ENCODE results near the gene RPS29.

Gene RPS29

GRCh38 chr14:49550286-49551184, 35.6 kb downstream of the RPS29 start:
- DNase-seq (ENCODE audit: low read depth), result no peak

- DNase-seq (ENCODE audit: low read depth), result no peak
Measured at GRCh38 chr14:49549881-49550280, 36.3 kb downstream of the RPS29 start.

GRCh38 chr14:49549446-49549845, 36.7 kb downstream of the RPS29 start:
- DNase-seq (ENCODE audit: low read depth), result no peak

GRCh38 chr14:49546766-49547165, 39.4 kb downstream of the RPS29 start:
- no peak for DNase-seq (ENCODE audit: low read depth)

GRCh38 chr14:49545716-49546115, 40.5 kb downstream of the RPS29 start:
- no peak for DNase-seq (ENCODE audit: low read depth)

GRCh38 chr14:49545071-49545470, 41.1 kb downstream of the RPS29 start:
- no peak for DNase-seq (ENCODE audit: low read depth)

- no peak for DNase-seq (ENCODE audit: low read depth)
Measured at GRCh38 chr14:49541049-49541448, 45.1 kb downstream of the RPS29 start.

GRCh38 chr14:49538852-49539251, 47.3 kb downstream of the RPS29 start:
- DNase-seq (ENCODE audit: low read depth), result no peak
